ENCODE measurements around the gene USP2. TPM values are rescaled to one million over a fixed set of nuclear protein-coding genes. Genes with fewer than 3 reads are reported as not detected.

The USP2 gene
- total RNA-seq, 4 donors from 2014 or later: 2.5 to 61.8 (median 32.2) TPM

- H3K36me3 ChIP-seq: no peaks in the 10 kb centered on the region
These were observed 34.5 kb upstream of the USP2 start for GRCh38 chr11:119415966-119416365.

GRCh38 chr11:119415517-119415916 is 34.0 kb upstream of the USP2 start:
- H3K9me3 ChIP-seq: no peaks in the 10 kb centered on the region
- no peak overlapping the region for H3K4me3 ChIP-seq
- no peak for DNase-seq
- no peak overlapping the region for H3K27ac ChIP-seq
- no peaks in the 10 kb centered on the region for H3K27me3 ChIP-seq
- H3K4me1 ChIP-seq: no peaks in the 10 kb centered on the region
- TF ChIP-seq, protein P1, sequence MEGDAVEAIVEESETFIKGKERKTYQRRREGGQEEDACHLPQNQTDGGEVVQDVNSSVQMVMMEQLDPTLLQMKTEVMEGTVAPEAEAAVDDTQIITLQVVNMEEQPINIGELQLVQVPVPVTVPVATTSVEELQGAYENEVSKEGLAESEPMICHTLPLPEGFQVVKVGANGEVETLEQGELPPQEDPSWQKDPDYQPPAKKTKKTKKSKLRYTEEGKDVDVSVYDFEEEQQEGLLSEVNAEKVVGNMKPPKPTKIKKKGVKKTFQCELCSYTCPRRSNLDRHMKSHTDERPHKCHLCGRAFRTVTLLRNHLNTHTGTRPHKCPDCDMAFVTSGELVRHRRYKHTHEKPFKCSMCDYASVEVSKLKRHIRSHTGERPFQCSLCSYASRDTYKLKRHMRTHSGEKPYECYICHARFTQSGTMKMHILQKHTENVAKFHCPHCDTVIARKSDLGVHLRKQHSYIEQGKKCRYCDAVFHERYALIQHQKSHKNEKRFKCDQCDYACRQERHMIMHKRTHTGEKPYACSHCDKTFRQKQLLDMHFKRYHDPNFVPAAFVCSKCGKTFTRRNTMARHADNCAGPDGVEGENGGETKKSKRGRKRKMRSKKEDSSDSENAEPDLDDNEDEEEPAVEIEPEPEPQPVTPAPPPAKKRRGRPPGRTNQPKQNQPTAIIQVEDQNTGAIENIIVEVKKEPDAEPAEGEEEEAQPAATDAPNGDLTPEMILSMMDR (IDR thresholded peaks at IDR 0.05): no peak
- TF ChIP-seq POLR2A (IDR thresholded peaks at IDR 0.05): no peak
- H3K36me3 ChIP-seq: no peaks in the 10 kb centered on the region

More at GRCh38 chr11:119415966-119416365, 34.5 kb upstream of the USP2 start:
- Histone ChIP-seq H3K9me3 (no peaks in the 10 kb centered on the region), H3K4me3 (no peak overlapping the region), H3K4me1 (no peaks in the 10 kb centered on the region), H3K27me3 (no peaks in the 10 kb centered on the region), H3K27ac (no peak overlapping the region)
- no peak for DNase-seq
- TF ChIP-seq, protein P1 (IDR thresholded peaks at IDR 0.05): no peak
- TF ChIP-seq POLR2A (IDR thresholded peaks at IDR 0.05): no peak

DNA sequence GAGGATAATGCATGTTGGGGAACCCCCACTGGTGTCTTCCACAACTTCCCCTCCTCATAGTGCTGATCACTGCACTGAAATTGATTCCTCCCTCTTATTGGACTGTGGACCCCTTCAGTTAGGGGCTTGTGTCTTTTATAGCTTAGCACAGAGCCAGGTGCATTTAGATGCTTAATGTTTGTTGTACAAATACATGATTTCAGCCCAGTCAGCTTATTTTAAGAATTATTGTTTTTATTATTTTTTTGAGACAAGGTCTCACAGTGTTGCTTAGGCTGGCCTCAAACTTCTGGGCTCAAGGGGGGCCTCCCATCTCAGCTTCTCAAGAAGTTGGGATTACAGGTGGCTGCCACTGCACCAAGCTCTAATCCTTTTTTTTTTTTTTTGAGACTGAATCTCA is 33.2 kb upstream of the USP2 start:
- no peaks in the 10 kb centered on the region for H3K27me3 ChIP-seq
- no peaks in the 10 kb centered on the region for H3K9me3 ChIP-seq
- TF ChIP-seq, protein P1 (IDR thresholded peaks at IDR 0.05): no peak
- no peak for TF ChIP-seq POLR2A (IDR thresholded peaks at IDR 0.05)

GRCh38 chr11:119414321-119414720 is 32.8 kb upstream of the USP2 start:
- Histone ChIP-seq H3K27me3 (no peaks in the 10 kb centered on the region), H3K9me3 (no peaks in the 10 kb centered on the region), H3K36me3 (no peaks in the 10 kb centered on the region), H3K4me3 (no peak overlapping the region), H3K27ac (no peak overlapping the region), H3K4me1 (no peaks in the 10 kb centered on the region)
- no peak for TF ChIP-seq POLR2A (IDR thresholded peaks at IDR 0.05)
- TF ChIP-seq, protein P1 (IDR thresholded peaks at IDR 0.05): no peak
- DNase-seq: no peak

More for the DNA sequence above, 33.2 kb upstream of the USP2 start:
- H3K4me3 ChIP-seq: no peak overlapping the region
- H3K36me3 ChIP-seq: no peaks in the 10 kb centered on the region
- no peak for DNase-seq
- no peaks in the 10 kb centered on the region for H3K4me1 ChIP-seq
- H3K27ac ChIP-seq: no peak overlapping the region

DNA sequence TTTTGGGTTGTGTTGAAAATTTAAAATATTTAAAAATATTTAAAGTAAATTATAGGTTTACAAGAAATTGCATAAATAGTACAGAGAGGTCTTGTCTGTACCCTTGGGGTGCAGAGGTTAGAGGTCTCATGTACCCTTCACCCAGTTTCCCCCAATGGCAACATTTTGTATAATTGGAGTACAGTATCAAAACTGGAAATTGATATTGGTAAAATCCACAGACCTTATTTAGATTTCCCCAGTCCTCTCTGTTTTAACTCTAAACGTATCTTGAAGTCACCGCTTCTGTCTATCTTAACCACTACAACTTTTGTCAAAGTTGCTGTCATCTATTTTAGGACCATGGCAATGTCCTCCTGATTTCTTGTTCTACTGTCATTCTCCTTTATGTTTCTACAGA is 30.6 kb upstream of the USP2 start:
- Histone ChIP-seq H3K9me3 (no peaks in the 10 kb centered on the region), H3K36me3 (no peaks in the 10 kb centered on the region), H3K27me3 (no peaks in the 10 kb centered on the region), H3K27ac (no peak overlapping the region), H3K4me1 (no peaks in the 10 kb centered on the region), H3K4me3 (no peak overlapping the region)
- no peak for TF ChIP-seq POLR2A (IDR thresholded peaks at IDR 0.05)
- TF ChIP-seq, protein P1 (IDR thresholded peaks at IDR 0.05): no peak
- DNase-seq: no peak

- no peak for TF ChIP-seq POLR2A (IDR thresholded peaks at IDR 0.05)
- TF ChIP-seq, protein P1 (IDR thresholded peaks at IDR 0.05): no peak
- Histone ChIP-seq H3K27ac (no peak overlapping the region), H3K36me3 (no peaks in the 10 kb centered on the region), H3K4me3 (no peak overlapping the region), H3K9me3 (no peaks in the 10 kb centered on the region), H3K4me1 (no peaks in the 10 kb centered on the region), H3K27me3 (no peaks in the 10 kb centered on the region)
- no peak for DNase-seq
These were observed 29.0 kb upstream of the USP2 start for GRCh38 chr11:119410501-119410900.
